Brain pericyte (primary cell): ENCODE data around the gene HS3ST6.
"Not testable (repeated sequence)": the region's sequence is repeated elsewhere in the genome, so short reads cannot be mapped to it uniquely, and the experiment has no call there.

Experiments used
- DNase-seq: peaks from one replicate; pipeline ENCODE4 v3.0.0-alpha.2; 2012; ENCODE audit warnings: low read depth, low spot score

HS3ST6 gene

DNA sequence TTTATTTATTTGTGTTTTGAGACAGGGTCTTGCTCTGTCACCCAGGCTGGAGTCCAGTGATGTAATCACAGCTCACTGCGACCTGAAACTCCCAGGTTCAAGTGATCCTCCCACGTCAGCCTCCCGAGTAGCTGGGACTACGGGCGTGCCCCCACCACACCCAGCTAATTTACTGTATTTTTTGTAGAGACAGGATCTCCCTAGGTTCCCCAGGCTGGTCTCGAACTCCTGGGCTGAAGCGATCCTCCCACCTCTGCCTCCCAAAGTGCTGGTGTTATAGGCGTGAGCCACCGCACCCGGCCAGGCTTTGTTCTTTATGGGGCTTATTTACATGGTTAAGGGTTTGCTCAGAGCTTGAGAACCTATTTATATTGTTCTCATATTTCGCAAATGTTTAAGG lies 40.4 kb downstream of the HS3ST6 start:
- no peak for DNase-seq

DNA sequence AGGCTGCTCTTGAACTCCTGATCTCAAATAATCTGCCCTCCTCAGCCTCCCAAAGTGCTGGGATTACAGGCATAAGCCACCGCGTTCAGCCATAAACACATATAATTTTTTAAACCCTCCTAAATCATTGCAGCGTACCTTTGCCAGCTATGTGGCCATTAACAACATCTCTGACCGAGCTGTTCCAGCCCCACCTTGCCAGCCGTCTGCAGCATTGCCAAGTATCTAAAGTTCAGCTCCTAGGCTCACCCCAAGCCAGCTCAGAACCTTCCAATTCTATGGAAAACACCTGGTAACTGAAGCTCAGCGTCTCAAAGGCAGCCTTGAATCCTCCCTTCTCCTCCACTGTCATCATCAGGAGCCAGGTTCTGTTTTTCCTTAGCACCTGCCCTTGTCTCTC lies 41.1 kb downstream of the HS3ST6 start:
- DNase-seq, result no peak

DNA sequence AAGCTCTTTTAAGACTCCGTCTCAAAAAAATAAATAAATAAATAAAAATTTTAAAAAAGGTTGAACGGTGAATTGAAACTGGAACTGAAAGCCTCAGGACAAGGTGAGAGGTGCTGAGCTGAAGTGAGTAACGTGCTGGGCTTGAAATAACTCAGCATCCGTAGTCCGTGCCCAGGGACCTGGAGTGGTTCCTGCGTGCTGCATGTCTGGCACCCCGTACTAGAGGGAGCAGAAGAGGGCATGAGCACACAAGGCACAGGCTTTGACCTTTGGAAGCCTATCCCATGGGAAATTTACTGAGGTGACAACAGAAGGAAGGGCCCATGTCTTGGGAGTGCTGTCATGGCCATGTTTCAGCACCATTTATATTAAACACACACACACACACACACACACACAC lies 41.7 kb downstream of the HS3ST6 start:
- no peak for DNase-seq

DNA sequence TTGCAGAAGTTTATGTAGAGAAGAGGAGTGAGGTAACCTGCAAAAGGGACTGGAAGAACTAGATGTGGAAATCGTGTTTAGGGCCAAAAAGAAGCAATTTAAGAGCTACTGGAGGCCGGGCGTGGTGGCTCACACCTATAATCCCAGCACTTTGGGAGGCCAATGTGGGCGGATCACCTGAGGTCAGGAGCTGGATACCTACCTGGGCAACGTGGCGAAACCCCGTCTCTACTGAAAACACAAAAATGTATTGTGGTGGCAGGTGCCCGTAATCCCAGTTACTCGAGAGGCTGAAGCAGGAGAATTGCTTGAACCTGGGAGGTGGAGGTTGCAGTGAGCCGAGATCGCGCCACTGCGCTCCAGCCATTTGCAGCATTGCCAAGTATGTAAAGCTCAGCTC lies 42.1 kb downstream of the HS3ST6 start:
- DNase-seq, result not testable (repeated sequence)

DNA sequence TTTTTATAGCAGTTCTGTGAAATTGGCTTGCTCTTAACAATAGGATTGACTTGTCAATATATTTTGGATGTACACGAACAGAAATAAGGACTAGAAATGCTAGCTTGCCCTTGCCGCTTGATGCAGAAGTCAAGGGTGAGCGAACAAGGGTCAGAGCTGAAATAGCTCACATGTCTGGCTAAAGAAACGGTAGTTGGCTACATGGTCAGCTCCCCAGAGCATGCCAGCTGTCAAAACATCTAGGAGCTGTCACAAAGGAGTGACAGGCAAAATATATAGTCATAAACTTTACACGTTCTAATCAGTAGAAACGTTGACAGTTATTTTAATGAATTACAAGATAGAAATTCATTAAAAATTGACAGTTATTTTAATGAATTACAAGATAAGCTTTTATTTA lies 43.4 kb downstream of the HS3ST6 start:
- DNase-seq, result no peak

DNA sequence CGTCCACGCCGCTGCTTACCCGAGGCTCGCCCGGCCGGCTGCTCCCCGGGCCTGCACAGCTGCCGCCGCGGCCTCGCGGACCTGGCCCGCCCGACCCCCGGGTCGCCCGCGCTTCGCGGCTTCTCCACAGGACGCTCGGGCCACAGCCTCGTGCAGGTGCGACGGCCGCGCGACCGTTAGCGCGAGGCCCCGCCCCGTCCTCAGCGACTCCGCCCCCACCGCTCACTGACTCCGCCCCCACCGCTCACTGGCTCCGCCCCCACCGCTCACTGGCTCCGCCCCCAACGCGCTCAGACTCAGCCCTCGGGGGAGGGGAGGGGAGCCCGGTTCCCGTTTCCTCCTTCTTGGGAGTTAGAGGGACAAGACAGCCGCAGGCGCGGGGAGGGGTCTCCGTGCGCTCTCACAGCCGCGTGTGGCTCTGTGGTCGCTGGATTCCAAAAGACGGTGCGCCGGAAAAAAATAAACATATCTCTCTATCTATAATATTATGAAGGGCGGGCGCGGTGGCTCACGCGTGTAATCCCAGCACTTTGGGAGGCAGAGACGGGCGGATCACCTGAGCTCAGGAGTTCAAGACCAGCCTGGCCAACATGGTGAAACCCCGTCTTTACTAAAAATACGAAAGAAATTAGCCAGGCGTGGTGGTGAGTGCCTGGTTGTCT lies 46.1 kb downstream of the HS3ST6 start, which contains the start of gene MEIOB:
TSS of gene MEIOB (minus strand) at position 191 of the 662 bp plus-strand sequence. CDS start 3,989 bp downstream, outside the sequence.
- DNase-seq, result no peak

DNA sequence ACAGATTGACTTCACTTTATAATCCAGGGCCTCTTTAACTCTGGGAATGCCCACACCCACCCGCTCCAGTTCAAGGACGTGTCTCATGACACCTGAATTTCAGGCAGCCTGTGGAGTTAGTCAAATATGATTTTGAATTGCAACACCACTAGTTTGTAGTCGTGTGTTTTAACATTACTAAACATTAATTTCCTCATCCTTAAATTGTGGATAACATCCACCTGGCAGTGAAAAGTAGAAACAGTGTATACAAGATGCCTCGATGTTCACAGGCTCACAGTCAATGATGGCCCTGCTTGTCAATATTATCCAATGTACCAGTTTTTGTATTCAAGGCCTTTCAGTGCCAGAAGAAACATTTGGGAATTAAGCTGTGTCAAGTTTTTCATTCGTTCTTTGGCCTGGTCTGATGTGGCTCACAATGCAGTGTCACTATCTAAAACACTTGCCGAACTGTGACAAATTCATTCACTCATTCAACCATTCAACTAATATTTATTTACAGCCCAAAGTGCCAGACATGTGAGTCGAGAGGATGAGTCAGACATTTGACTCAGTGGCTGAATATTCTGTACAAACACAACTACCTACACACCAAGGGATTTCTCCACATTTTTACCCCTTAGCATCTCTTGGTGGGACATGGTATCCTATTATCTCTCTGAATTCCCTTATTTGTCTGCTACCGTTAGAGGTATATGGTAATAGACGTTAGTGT lies 47.7 kb downstream of the HS3ST6 start:
- no peak for DNase-seq

DNA sequence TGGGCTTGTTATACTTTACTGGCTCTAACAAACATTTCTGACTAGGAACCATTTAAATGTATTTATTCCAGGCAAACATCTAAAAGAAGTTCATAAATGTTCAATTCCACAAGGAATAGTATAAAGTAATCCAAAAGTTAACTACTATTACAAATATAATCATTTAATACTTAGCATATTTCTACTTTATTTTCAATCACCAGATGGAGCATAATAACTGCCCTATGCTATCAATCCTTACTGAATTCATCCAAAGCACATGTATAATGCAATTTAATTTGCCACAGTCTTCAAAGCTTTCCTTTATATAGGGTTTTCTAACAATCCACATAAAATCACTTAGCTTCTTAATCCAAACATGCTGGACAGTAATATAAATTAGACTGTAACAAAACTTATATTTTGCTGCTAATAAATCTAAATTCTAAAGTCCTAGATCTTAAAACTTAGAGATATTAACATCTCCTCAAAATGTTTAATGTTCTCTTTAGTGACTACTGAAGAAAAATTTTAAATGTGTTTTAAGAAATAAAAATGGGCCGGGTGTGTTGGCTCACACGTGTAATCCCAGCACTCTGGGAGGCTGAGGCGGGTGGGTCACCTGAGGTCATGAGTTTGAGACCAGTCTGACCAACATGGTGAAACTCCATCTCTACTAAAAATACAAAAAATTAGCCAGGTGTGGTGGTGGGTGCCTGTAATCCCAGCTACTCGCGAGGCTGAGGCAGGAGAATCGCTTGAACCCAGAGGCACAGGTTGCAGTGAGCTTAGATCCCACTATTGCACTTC lies 52.1 kb downstream of the HS3ST6 start:
- DNase-seq, result no peak

DNA sequence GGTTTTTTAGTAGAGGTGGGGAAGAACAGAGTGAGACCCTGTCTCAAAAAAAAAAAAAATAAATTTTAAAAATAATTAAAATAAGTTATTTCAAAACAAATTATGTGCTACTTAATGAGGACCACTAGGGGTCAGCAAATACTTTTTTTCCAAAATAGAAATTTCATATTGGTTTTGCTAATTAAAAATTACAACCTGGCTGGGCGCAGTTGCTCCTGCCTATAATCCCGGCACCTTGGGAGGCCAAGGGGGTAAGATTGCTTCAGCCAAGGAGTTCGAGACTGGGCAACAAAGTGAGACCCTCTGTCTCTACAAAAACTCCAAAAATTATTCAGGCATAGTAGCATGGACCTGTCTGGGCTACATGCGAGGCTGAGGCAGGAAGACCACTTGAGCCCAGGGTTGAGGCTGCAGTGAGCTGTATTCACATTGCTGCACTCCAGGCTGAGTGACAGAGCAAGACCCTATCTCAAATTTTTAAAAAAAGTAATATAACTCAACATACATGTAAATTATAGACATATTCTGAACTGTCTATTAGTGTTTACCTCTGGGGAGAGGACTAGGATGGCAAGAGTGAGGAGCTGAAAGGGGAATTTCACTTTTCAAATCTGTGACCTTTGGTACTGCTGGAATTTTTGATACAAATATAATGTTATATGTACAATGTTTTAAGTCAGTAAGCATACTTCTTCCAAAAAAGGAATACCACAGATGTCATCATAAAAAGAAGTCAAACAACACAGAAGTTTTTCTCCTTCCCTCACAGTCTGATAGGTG lies 54.3 kb downstream of the HS3ST6 start:
- DNase-seq, result no peak

DNA sequence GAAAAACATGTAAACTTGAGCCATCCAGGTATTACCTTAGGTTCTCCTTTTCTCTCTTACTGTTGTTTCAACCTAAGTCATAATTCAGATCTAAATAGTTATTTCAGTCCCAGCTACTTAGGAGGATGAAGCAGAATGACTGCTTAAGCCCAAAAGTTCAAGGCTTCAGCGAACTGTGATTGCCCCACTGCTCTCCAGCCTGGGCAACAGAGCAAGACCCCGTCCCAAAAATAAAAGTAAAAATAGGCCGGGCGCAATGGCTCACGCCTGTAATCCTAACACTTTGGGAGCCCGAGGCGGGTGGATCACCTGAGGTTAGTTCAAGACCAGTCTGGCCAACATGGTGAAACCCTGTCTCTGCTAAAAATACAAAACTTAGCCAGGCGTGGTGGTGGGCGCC lies 55.8 kb downstream of the HS3ST6 start:
- no peak for DNase-seq

DNA sequence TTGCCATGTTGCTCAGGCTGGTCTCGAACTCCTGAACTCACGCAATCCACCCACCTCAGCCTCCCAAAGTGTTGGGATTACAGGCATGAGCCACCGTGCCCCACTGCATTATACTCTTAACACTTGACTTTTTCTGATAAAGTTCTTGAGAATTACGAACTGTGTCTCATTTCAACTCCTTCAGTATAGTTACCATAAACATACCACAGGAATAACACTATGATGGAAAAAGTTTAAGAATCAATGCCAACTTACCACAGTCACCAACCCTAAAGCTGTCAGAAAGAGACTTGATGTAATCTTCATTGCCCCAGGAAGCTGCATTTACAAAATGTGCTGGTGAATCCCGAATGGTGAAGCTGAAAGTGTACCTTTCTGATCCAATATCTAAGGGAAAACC lies 56.5 kb downstream of the HS3ST6 start:
- no peak for DNase-seq
